ENCODE results near the gene PCSK7.
"Not testable (repeated sequence)": the region's sequence is repeated elsewhere in the genome, so short reads cannot be mapped to it uniquely, and the experiment has no call there.

PCSK7 gene

GRCh38 chr11:117217141-117218084, 14.5 kb downstream of the PCSK7 start:
- no peak for DNase-seq (ENCODE audit: low read depth in 2 of 2)

- DNase-seq (ENCODE audit: low read depth in 2 of 2): no peak
These were observed 17.3 kb downstream of the PCSK7 start for GRCh38 chr11:117214404-117215110.

GRCh38 chr11:117212697-117213355, 19.0 kb downstream of the PCSK7 start:
- DNase-seq (ENCODE audit: low read depth in 2 of 2): no peak

GRCh38 chr11:117210620-117211019, 21.3 kb downstream of the PCSK7 start:
- DNase-seq (ENCODE audit: low read depth in 2 of 2): no peak

GRCh38 chr11:117209351-117210125, 22.3 kb downstream of the PCSK7 start:
- not testable (repeated sequence) for DNase-seq (ENCODE audit: low read depth in 2 of 2)

- not testable (repeated sequence) for DNase-seq (ENCODE audit: low read depth in 2 of 2)
These were observed 23.2 kb downstream of the PCSK7 start for GRCh38 chr11:117208710-117209109.

GRCh38 chr11:117207481-117207880, 24.4 kb downstream of the PCSK7 start:
- not testable (repeated sequence) for DNase-seq (ENCODE audit: low read depth in 2 of 2)

- not testable (repeated sequence) for DNase-seq (ENCODE audit: low read depth in 2 of 2)
These were observed 25.0 kb downstream of the PCSK7 start for GRCh38 chr11:117206859-117207258.

- not testable (repeated sequence) for DNase-seq (ENCODE audit: low read depth in 2 of 2)
These were observed 25.8 kb downstream of the PCSK7 start for GRCh38 chr11:117206111-117206510.

GRCh38 chr11:117205211-117205818, 26.6 kb downstream of the PCSK7 start:
- no peak for DNase-seq (ENCODE audit: low read depth in 2 of 2)

GRCh38 chr11:117204283-117205080, 27.4 kb downstream of the PCSK7 start:
- DNase-seq (ENCODE audit: low read depth in 2 of 2): no peak

GRCh38 chr11:117203069-117203407, 28.8 kb downstream of the PCSK7 start:
- DNase-seq (ENCODE audit: low read depth in 2 of 2): no peak

GRCh38 chr11:117202386-117203068, 29.3 kb downstream of the PCSK7 start:
- no peak for DNase-seq (ENCODE audit: low read depth in 2 of 2)

GRCh38 chr11:117201658-117202305, 30.1 kb downstream of the PCSK7 start:
- no peak for DNase-seq (ENCODE audit: low read depth in 2 of 2)

- DNase-seq (ENCODE audit: low read depth in 2 of 2): no peak
These were observed 30.8 kb downstream of the PCSK7 start for GRCh38 chr11:117200813-117201657.

- no peak for DNase-seq (ENCODE audit: low read depth in 2 of 2)
These were observed 31.7 kb downstream of the PCSK7 start for GRCh38 chr11:117199916-117200812.

Data from stimulated activated CD8-positive, alpha-beta memory T cell treated with anti-CD3 and anti-CD28 coated beads, Interleukin-7, amount 100 ng/mL, for 4 hours (primary cell).